Measurements from ENCODE around the gene MXRA8. TPM values are rescaled to one million over a fixed set of nuclear protein-coding genes. Genes with fewer than 3 reads are reported as not detected.

The MXRA8 gene
- total and polyA plus RNA-seq, 7 donors, result 7.2 to 24.3 (median 10.1) TPM

- ATAC-seq, result no peak
- 61 to 64% (median 61%) methylated on average over 23 of the region's 23 CpGs for WGBS, 3 donors
- no peak for DNase-seq
- no peak overlapping the region for H3K4me3 ChIP-seq
- no peaks in the 10 kb centered on the region for H3K27me3 ChIP-seq (ENCODE audit: insufficient read depth in 3 of 3, low read length in 2 of 3)
- intact Hi-C loops (cut with DNase I), result no loop called here
- TF ChIP-seq CTCF (IDR thresholded peaks at IDR 0.05), result no peak
- H3K9me3 ChIP-seq, result no peaks in the 10 kb centered on the region
- H3K36me3 ChIP-seq (ENCODE audit: insufficient read depth in 1 of 2, low read depth in 1 of 2), result peaks cover 0 to 42% of the 10 kb centered on the region in 2 donors
- peaks cover 56% of the 10 kb centered on the region for H3K4me1 ChIP-seq
- H3K27ac ChIP-seq, result peak overlapping the region; percentile 30
Observed at GRCh38 chr1:1320666-1321448, 37.5 kb downstream of the MXRA8 start.

GRCh38 chr1:1319646-1319941 is 38.8 kb downstream of the MXRA8 start:
- Histone ChIP-seq H3K27ac (no peak overlapping the region), H3K4me1 (peaks cover 50% of the 10 kb centered on the region), H3K9me3 (no peaks in the 10 kb centered on the region), H3K36me3 (ENCODE audit: insufficient read depth in 1 of 2, low read depth in 1 of 2) (peaks cover under 1 to 51% of the 10 kb centered on the region in 2 donors), H3K27me3 (ENCODE audit: insufficient read depth in 3 of 3, low read length in 2 of 3) (no peaks in the 10 kb centered on the region), H3K4me3 (no peak overlapping the region)
- WGBS, 3 donors, result 87 to 91% (median 91%) methylated on average over 13 of the region's 13 CpGs
- DNase-seq (no peak), ATAC-seq (no peak)
- intact Hi-C loops (cut with DNase I), result no loop called here
- no peak for TF ChIP-seq CTCF (IDR thresholded peaks at IDR 0.05)

- no peak for DNase-seq
- Histone ChIP-seq H3K4me1 (peaks cover 50% of the 10 kb centered on the region), H3K27me3 (ENCODE audit: insufficient read depth in 3 of 3, low read length in 2 of 3) (no peaks in the 10 kb centered on the region), H3K9me3 (no peaks in the 10 kb centered on the region), H3K4me3 (no peak overlapping the region), H3K36me3 (ENCODE audit: insufficient read depth in 1 of 2, low read depth in 1 of 2) (peaks cover 4 to 57% of the 10 kb centered on the region in 2 donors), H3K27ac (peak overlapping the region; percentile 67)
- intact Hi-C loops (cut with DNase I), result no loop called here
- 83 to 89% (median 83%) methylated on average over 36 of the region's 36 CpGs for WGBS, 3 donors
- no peak for TF ChIP-seq CTCF (IDR thresholded peaks at IDR 0.05)
- ATAC-seq, result no peak
Observed at GRCh38 chr1:1318777-1319645, 39.3 kb downstream of the MXRA8 start.

GRCh38 chr1:1318131-1318652 is 40.2 kb downstream of the MXRA8 start:
- WGBS, 3 donors, result 34 to 44% (median 39%) methylated on average over 9 of the region's 9 CpGs
- Histone ChIP-seq H3K36me3 (ENCODE audit: insufficient read depth in 1 of 2, low read depth in 1 of 2) (peaks cover 7 to 65% of the 10 kb centered on the region in 2 donors), H3K4me3 (no peak overlapping the region), H3K9me3 (no peaks in the 10 kb centered on the region), H3K27me3 (ENCODE audit: insufficient read depth in 3 of 3, low read length in 2 of 3) (no peaks in the 10 kb centered on the region), H3K27ac (peak overlapping the region; percentile 67), H3K4me1 (peaks cover 46% of the 10 kb centered on the region)
- TF ChIP-seq CTCF (IDR thresholded peaks at IDR 0.05), result no peak
- ATAC-seq (peak; percentile 78 to 91 (median 86)), DNase-seq (peak; percentile 88 to 91)
- intact Hi-C loops (cut with DNase I), result no loop called here

Measured in psoas muscle (tissue), 8 donors.